Activated CD4-positive, alpha-beta T cell treated with anti-CD3 and anti-CD28 coated beads for 1 hour (primary cell): Measurements from ENCODE around the gene IL24.
"Not testable (repeated sequence)": the region's sequence is repeated elsewhere in the genome, so short reads cannot be mapped to it uniquely, and the experiment has no call there.

Experiments used
- DNase-seq: peaks from one replicate; pipeline ENCODE4 v3.0.0-alpha.2; 2020

The IL24 gene

GRCh38 chr1:206905295-206906164, 8.3 kb downstream of the IL24 start:
- DNase-seq = no peak

DNA sequence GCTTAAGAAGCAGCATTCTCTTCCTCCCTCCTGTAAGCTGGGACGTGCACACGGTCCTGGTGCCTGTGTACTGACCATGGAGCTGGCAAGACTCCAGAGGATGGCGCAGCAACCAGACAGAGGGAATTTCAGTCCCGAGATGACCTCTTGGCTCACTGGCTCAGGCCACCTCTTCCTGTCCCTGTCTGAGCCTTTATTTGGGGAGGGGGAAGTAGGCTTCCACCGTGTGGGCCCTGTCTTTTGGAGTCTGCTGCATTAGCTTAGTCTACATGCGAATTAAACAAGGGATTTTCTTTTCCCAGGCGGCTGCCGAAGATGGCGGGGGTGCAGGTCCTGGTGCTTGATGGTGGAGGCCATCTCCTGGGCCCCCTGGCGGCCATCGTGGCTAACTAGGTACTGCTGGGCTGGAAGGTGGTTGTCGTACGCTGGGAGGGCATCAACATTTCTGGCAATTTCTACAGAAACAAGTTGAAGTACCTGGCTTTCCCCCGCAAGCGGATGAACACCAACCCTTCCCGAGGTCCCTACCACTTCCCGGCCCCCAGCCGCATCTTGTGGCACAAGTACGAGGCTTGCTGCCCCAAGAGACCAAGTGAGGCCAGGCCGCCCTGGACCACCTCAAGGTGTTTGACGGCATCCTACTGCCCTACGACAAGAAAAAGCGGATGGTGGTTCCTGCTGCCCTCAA, 10.2 kb downstream of the IL24 start:
- DNase-seq = no peak

DNA sequence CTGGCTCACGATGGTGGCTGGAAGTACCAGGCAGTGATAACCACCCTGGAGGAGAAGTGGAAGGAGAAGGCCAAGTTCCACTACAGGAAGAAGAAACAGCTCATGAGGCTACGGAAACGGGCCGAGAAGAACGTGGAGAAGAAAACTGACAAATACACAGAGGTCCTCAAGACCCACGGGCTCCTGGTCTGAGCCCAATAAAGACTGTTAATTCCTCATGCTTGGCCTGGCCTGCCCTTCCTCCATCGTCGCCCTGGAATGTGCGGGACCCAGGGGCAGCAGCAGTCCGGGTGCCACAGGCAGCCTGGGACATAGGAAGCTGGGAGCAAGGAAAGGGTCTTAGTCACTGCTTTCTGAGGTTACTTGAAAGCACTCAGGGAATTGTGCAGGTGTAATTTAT, 10.8 kb downstream of the IL24 start:
- DNase-seq = no peak

- DNase-seq = peak; percentile 35
Measured at GRCh38 chr1:206909161-206909882, 12.1 kb downstream of the IL24 start.

DNA sequence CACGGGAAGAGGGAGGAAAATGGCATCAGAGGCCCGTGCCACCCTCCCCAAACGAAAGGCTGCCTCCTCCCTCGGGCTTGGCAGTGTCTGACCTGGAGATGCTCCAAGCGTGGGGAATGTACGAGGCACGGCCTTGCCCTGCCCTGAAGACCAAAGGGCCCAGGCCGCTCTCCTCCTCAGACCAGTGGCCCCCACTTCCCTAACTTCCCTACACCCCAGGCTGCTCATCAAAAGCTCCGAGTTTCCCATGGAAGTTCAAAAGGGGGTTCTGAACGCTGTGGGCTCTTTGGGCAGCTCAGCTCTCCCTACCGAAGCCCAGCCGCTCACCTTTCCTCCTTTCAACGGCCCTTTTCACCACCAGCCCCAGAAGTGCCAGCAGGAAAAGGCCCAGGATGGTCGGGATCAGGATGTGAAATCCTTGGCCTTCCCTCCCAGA, 12.7 kb downstream of the IL24 start:
- no peak for DNase-seq

DNA sequence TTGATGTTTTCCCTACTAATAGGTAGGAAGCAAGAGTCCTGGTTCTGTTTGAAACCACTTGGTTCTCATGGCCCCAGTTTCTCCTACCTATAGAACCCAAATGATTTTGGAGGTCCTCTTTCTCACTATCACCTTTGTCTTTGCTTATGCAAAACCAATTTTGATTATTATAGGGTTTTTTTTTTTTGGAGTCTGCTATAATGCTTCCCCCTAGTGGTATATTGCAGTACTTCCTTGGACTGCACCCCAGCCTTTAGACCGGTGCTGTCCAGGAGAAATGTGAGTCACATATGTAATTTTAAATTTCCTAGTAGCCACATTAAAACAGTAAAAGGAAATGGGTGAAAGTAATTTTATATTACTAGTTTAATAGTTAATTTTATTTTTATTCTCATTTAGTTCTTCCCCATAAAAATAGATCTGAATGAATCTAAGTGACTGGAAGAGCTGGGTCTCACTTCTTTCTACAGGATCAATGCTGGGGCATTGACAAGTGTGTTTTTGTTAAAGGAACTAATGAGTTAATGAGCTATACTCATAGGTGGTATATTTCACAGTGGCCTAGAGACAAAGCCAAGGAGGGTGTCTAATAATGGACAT, 13.9 kb downstream of the IL24 start:
- no peak for DNase-seq

- DNase-seq = peak; percentile 41
Measured at GRCh38 chr1:206912445-206913095, 15.3 kb downstream of the IL24 start.

- DNase-seq = no peak
Measured at GRCh38 chr1:206913766-206914537, 16.7 kb downstream of the IL24 start.

GRCh38 chr1:206915030-206915735, 17.9 kb downstream of the IL24 start:
- DNase-seq = no peak

DNA sequence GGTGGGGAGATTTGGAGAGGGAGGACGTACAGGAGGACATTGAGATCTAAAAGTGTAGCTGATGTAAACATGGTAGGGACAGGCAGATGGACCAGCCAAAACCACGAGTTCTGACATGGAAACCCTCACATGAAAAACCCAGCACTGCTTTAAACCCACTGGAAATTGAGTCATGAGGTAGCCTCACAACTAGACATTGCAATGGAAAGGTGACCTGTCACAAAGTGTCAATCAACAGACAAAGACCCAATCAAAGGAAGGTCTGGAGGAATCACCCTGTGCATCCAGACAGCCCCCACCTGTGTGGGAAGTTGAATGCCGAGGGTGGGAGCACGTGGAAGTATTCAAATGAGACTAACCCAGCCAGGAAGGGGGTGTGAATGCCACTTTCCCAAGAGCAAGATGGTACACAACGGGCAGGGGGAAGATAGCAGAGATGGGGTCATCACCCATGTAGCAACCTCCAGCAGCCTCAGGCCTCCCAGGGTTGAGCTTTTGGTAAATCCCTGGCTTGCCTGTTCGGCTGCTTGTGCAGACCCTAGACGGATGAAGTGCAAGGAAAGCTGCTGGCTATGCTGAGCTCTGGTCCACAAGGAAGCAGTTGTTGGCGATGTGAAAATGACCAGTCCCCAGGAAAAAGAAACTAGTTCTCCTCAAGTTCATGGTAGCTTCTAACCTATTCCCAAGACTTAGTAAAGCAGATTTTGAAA, 18.9 kb downstream of the IL24 start:
- DNase-seq = no peak

GRCh38 chr1:206918076-206918475, 20.8 kb downstream of the IL24 start:
- DNase-seq = no peak

- DNase-seq = no peak
Measured at GRCh38 chr1:206921772-206922265, 24.6 kb downstream of the IL24 start, which contains the start of gene FCMR. Gene FCMR, minus strand, starts transcription at chr1:206921941. Its CDS starts 87 bp downstream, at chr1:206921854.

- DNase-seq = no peak
Measured at GRCh38 chr1:206922524-206922923, 25.3 kb downstream of the IL24 start.

- DNase-seq = peak; percentile 48
Measured at GRCh38 chr1:206923009-206923960, 26.0 kb downstream of the IL24 start.

GRCh38 chr1:206923961-206924557, 26.8 kb downstream of the IL24 start:
- DNase-seq = not testable (repeated sequence)

DNA sequence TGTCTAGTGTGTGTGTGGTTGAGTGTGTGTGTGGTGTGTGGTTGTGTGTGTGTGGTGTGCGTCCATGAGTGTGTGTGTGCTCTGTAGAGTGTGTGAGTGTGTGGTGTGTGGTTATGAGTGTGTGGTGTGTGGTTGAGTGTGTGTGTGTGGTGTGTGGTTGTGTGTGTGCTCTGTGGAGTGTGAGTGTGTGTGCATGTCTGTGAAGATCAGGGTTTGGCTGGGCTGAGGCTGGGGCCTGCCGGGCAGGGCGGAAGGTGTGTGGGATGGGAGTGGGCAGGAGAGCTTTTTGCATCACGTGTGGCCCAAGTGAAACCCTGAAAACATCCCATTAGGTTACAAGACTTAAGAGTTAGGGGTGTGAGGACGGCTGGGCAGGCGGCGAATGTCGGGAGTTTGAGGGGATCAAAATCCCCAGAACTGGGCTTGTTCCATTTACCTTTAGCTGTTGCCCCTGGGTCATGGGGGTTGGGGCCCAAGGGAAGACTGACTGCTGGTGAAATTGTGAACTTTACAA, 27.4 kb downstream of the IL24 start:
- no peak for DNase-seq

DNA sequence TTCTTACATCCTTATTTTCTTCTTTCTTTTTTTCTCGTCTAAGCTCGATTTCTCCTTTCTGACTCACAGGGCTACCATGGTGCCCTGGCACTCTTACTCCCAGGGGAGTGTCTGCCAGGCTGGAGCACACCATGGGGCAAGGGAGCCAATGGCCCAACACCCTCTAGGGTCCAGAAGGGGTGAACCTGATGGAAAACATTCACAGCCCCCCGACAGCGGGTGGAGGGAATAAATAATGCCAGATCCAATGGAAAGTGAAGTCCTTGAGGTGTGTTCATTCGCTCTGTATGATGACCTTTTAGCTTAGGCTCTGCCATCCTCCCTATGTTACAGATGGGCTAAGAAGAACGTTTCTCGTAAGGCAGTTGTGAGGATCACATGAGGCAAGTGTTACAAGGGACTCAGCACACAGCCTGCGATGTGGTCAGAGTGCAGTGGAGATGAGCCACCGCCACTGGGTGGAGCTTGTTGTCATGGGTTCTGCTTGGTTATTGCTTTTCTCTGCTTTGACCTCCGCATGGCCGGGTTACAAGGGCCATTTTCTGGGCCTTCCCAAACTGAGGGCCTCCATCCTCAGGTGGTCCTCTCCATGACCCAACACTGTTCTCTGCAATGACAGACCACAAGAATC, 28.0 kb downstream of the IL24 start:
- no peak for DNase-seq

- no peak for DNase-seq
Measured at GRCh38 chr1:206926286-206926685, 29.0 kb downstream of the IL24 start.
